ENCODE data around the gene MEG3. TPM values are rescaled to one million over a fixed set of nuclear protein-coding genes. Genes with fewer than 3 reads are reported as not detected.

The MEG3 gene
- total and polyA plus RNA-seq, 9 of the 15 experiments (the other 6 are each of a cell fraction or from before 2014, with no cell fraction given) = 0.10 to 5.3 (median 1.0) TPM; not detected in 1

DNA sequence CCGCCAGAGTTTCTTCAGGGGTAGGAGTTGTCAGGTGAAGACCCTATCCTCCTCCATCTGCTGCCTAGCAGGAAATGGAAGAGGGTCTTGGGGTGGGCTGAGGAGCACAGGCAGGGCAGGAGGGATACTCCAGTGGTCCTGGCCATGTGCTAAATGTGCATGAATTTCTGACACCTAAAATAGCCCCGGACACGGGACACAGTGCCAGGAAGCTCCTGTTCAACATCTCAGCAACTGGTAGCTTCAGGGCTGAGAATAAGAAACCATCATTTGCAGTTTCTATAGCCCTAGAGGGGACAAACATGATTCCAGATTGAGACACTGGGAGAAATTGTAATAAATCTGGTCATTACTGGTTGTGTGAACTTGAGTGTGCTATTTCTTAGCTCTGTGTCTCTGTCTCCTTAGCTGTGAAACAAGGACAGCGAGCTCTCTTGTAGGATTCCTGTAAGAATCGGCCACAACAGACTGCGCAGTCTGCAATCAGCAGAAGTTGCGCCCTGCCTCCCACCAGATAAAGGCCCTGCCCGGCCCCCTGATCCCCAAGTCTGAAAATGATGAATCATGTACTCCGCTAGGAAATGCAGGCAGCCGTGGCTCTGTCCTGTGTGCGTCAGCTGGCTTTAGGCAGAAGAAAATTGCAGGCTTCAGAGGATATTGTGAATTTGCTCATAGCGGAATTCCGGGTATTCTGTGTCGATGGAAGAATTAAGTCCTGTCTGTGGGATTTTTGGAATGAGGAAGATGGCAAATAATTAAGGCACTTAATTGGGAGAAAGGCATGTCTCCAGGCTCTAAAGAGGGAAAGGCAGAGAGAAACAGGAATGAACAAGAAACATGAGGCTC lies 35.2 kb upstream of the MEG3 start (continued):
- TF ChIP-seq SAP30 (IDR thresholded peaks at IDR 0.05; ENCODE audit: borderline replicate concordance, insufficient read depth, low read depth, low read length, poor library complexity, severe bottlenecking) = no peak
- peak; percentile 80 for TF ChIP-seq JUND (IDR thresholded peaks at IDR 0.05; ENCODE audit: borderline replicate concordance, low read depth, low read length)
- peak; percentile 67; the same call in 1 of the 3 replicates for TF ChIP-seq JUND (tag; IDR thresholded peaks at IDR 0.05; ENCODE audit: borderline replicate concordance, low read depth, low read length)
- TF ChIP-seq HNRNPLL (IDR thresholded peaks at IDR 0.05; ENCODE audit: low read depth, low read length, poor library complexity, severe bottlenecking) = peak; percentile 46
- TF ChIP-seq HMG20B (CRISPR knock-in tag; IDR thresholded peaks at IDR 0.05) = no peak
- 0 out of 2 replicates have a peak, but pooled peaks have one; percentile 49 for TF ChIP-seq SUPT5H (IDR thresholded peaks at IDR 0.05)
- peak; percentile 89 for TF ChIP-seq DPF2 (IDR thresholded peaks at IDR 0.05)
- TF ChIP-seq HLTF (IDR thresholded peaks at IDR 0.05) = no peak
- TF ChIP-seq GATA2 (CRISPR knock-in tag; IDR thresholded peaks at IDR 0.05) = peak; percentile 69
- TF ChIP-seq ZNF589 (CRISPR knock-in tag; IDR thresholded peaks at IDR 0.05; ENCODE audit: low read depth) = peak; percentile 61; the same call in 1 of the 2 replicates
- peak; percentile 55; the same call in 1 of the 2 replicates for TF ChIP-seq POLR2A (conservative IDR thresholded peaks at IDR 0.05)
- TF ChIP-seq MYNN (IDR thresholded peaks at IDR 0.05) = 0 out of 2 replicates have a peak, but pooled peaks have one; percentile 54
- TF ChIP-seq MYNN (CRISPR knock-in tag; IDR thresholded peaks at IDR 0.05) = no peak
- TF ChIP-seq, protein P1, sequence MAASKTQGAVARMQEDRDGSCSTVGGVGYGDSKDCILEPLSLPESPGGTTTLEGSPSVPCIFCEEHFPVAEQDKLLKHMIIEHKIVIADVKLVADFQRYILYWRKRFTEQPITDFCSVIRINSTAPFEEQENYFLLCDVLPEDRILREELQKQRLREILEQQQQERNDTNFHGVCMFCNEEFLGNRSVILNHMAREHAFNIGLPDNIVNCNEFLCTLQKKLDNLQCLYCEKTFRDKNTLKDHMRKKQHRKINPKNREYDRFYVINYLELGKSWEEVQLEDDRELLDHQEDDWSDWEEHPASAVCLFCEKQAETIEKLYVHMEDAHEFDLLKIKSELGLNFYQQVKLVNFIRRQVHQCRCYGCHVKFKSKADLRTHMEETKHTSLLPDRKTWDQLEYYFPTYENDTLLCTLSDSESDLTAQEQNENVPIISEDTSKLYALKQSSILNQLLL (CRISPR knock-in tag; IDR thresholded peaks at IDR 0.05; ENCODE audit: borderline replicate concordance) = no peak
- peak; percentile 42 for TF ChIP-seq POLR2B (IDR thresholded peaks at IDR 0.05; ENCODE audit: low read depth, partially characterized antibody)
- TF ChIP-seq, protein P2, sequence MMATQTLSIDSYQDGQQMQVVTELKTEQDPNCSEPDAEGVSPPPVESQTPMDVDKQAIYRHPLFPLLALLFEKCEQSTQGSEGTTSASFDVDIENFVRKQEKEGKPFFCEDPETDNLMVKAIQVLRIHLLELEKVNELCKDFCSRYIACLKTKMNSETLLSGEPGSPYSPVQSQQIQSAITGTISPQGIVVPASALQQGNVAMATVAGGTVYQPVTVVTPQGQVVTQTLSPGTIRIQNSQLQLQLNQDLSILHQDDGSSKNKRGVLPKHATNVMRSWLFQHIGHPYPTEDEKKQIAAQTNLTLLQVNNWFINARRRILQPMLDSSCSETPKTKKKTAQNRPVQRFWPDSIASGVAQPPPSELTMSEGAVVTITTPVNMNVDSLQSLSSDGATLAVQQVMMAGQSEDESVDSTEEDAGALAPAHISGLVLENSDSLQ (IDR thresholded peaks at IDR 0.05) = peak; percentile 33; the same call in 1 of the 2 replicates
- TF ChIP-seq SIN3B (IDR thresholded peaks at IDR 0.05; ENCODE audit: low read depth) = no peak
- peak; percentile 43; the same call in 1 of the 2 replicates for TF ChIP-seq FOXM1 (IDR thresholded peaks at IDR 0.05; ENCODE audit: low read depth)
- no peak for TF ChIP-seq FOXM1 (CRISPR knock-in tag; IDR thresholded peaks at IDR 0.05; ENCODE audit: low read depth)
- no peak for TF ChIP-seq MXI1 (IDR thresholded peaks at IDR 0.05; ENCODE audit: low read depth, low read length)
- TF ChIP-seq TAL1 (IDR thresholded peaks at IDR 0.05) = peak; percentile 62
- peak; percentile 39 to 49; a peak in 2 of 4 replicates for TF ChIP-seq TRIM24 (IDR thresholded peaks at IDR 0.05)
- peak; percentile 24; the same call in 1 of the 2 replicates for TF ChIP-seq ETV5 (CRISPR knock-in tag; IDR thresholded peaks at IDR 0.05; ENCODE audit: low read depth)
- TF ChIP-seq CBX3 (IDR thresholded peaks at IDR 0.05; ENCODE audit: borderline replicate concordance in 1 of 2, low read length in 2 of 2) = 0 out of 3 replicates have a peak, but pooled peaks of 1 of the 2 experiments have one; percentile 40
- TF ChIP-seq, protein P3, sequence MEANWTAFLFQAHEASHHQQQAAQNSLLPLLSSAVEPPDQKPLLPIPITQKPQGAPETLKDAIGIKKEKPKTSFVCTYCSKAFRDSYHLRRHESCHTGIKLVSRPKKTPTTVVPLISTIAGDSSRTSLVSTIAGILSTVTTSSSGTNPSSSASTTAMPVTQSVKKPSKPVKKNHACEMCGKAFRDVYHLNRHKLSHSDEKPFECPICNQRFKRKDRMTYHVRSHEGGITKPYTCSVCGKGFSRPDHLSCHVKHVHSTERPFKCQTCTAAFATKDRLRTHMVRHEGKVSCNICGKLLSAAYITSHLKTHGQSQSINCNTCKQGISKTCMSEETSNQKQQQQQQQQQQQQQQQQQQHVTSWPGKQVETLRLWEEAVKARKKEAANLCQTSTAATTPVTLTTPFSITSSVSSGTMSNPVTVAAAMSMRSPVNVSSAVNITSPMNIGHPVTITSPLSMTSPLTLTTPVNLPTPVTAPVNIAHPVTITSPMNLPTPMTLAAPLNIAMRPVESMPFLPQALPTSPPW (CRISPR knock-in tag; IDR thresholded peaks at IDR 0.05) = peak; percentile 74

All from K562 (cell line).